HepG2 (cell line): Measurements from ENCODE around the gene IZUMO4. TPM values are rescaled to one million over a fixed set of nuclear protein-coding genes. Genes with fewer than 3 reads are reported as not detected.

ENCODE experiments used
- ATAC-seq: fragments of 200-7000 bp; cut with Tn5 transposase; 3 replicates; pipeline ENCODE4 v1.9.1; 2020; ENCODE audit warnings: mild to moderate bottlenecking, moderate library complexity
- BruUV-seq: library from RNA; stranded (reverse); fragments of 400-500 nt; replicated peaks from 2 replicates; lab custom pipeline; 2021; lab: Mats Ljungman, UMichigan
- CTCF ChIA-PET: fragments of 300-600 bp; formaldehyde crosslinking; extraction: SDS; loops from one replicate; lab custom pipeline; 2021; ENCODE audit warnings: low total read pairs, inconsistent platforms, low intra/inter-chr PET ratio; lab: Yijun Ruan, JAX
- POLR2A ChIA-PET: fragments of 350-600 bp; sonication (Branson Sonifier 250); formaldehyde crosslinking; loops from one replicate; lab custom pipeline; 2020; ENCODE audit warnings: antibody characterized with exemption, inconsistent platforms; lab: Yijun Ruan, JAX
- DNase-seq: peaks from one replicate; pipeline ENCODE4 v3.0.0-alpha.2; 2015; ENCODE audit warnings: low spot score
- FAIRE-seq: peaks from 3 replicates; lab custom pipeline; 2011; peaks lifted over from hg19 to GRCh38; lab: Jason Lieb, UNC
- H2AFZ ChIP-seq: one replicate; pipeline ENCODE4 v1.6.1; 2011; ENCODE audit warnings: low read length, inconsistent platforms
- H3K27ac ChIP-seq: fragments of 300-600 bp; 3 replicates; pipeline ENCODE4 v1.8.0; 2011; ENCODE audit warnings: mixed run types, mild to moderate bottlenecking, mixed read lengths, low read length, inconsistent platforms; ENCODE audit not compliant: insufficient read depth; ENCODE audit errors: extremely low read length
- H3K27me3 ChIP-seq, 2 experiments: fragments of 200-600 bp in 1 of 2; 2 replicates in 1 of 2; 3 replicates in 1 of 2; pipeline versions ENCODE4 v1.6.0 to v1.8.0; 2011; ENCODE audit warnings: low read length in 2 of 2, mild to moderate bottlenecking in 2 of 2, moderate library complexity in 2 of 2, inconsistent platforms in 1 of 2; ENCODE audit not compliant: insufficient read depth in 2 of 2, control insufficient read depth in 1 of 2
- H3K36me3 ChIP-seq, 2 experiments: fragments of 200-600 bp in 1 of 2; replicated peaks in 1 of 2; 2 replicates in 1 of 2; 3 replicates in 1 of 2; pipeline versions ENCODE4 v1.5.1 to v1.8.0; 2011; ENCODE audit warnings: low read length in 2 of 2, inconsistent platforms in 1 of 2; ENCODE audit not compliant: insufficient read depth in 2 of 2, control insufficient read depth in 1 of 2
- H3K4me1 ChIP-seq: 2 replicates; pipeline ENCODE4 v1.5.1; 2012; ENCODE audit warnings: low read length, inconsistent platforms; ENCODE audit not compliant: insufficient read depth
- H3K4me2 ChIP-seq: 2 replicates; pipeline ENCODE4 v1.6.0; 2011; ENCODE audit warnings: low read depth, low read length, inconsistent platforms
- H3K4me3 ChIP-seq, 3 experiments: fragments of 200-600 bp in 1 of 3; sonication (generic), shearing (Covaris generic) in 1 of 3; replicated peaks in 1 of 3; 2 replicates each; pipeline ENCODE4 v1.5.1; 2011 to 2016; ENCODE audit warnings: low read length in 3 of 3, inconsistent platforms in 2 of 3, low read depth in 2 of 3, mild to moderate bottlenecking in 2 of 3, control low read depth in 1 of 3, mixed read lengths in 1 of 3; ENCODE audit not compliant: insufficient read depth in 1 of 3
- H3K79me2 ChIP-seq: one replicate; pipeline ENCODE4 v1.6.1; 2011; ENCODE audit warnings: low read length, inconsistent platforms; ENCODE audit not compliant: insufficient read depth
- H3K9ac ChIP-seq: 2 replicates; pipeline ENCODE4 v1.6.0; 2011; ENCODE audit warnings: mild to moderate bottlenecking, low read depth, low read length, inconsistent platforms; ENCODE audit not compliant: insufficient read depth
- H3K9me3 ChIP-seq: 2 replicates; pipeline ENCODE4 v1.5.1; 2012; ENCODE audit warnings: mild to moderate bottlenecking, low read length
- H4K20me1 ChIP-seq: 2 replicates; pipeline ENCODE4 v1.6.0; 2011; ENCODE audit warnings: inconsistent platforms, mild to moderate bottlenecking, low read length, moderate library complexity; ENCODE audit not compliant: insufficient read depth
- MTA3 ChIP-seq: sonication (generic); formaldehyde crosslinking; IDR thresholded peaks from 2 replicates; pipeline ENCODE4 v1.4.0; 2020; ENCODE audit warnings: missing genetic modification reagents
- POGZ ChIP-seq: sonication (generic); formaldehyde crosslinking; IDR thresholded peaks from 2 replicates; pipeline ENCODE4 v1.4.0; 2020; ENCODE audit warnings: mild to moderate bottlenecking, missing genetic modification reagents
- SIN3A ChIP-seq: IDR thresholded peaks from 2 replicates; pipeline ENCODE4 v1.6.1; 2011; ENCODE audit warnings: low read depth, mild to moderate bottlenecking, control low read depth, low read length, borderline replicate concordance
- SMAD1 ChIP-seq: sonication (generic); formaldehyde crosslinking; IDR thresholded peaks from 2 replicates; pipeline ENCODE4 v1.4.0; 2020; ENCODE audit warnings: missing genetic modification reagents, low read depth, mild to moderate bottlenecking, borderline replicate concordance
- XRCC5 ChIP-seq: fragments of 200-400 bp; formaldehyde crosslinking; optimal IDR thresholded peaks from 2 replicates; pipeline ENCODE3; 2017; ENCODE audit warnings: mild to moderate bottlenecking, low read length
- ZNF326 ChIP-seq: sonication (generic); formaldehyde crosslinking; IDR thresholded peaks from 2 replicates; pipeline ENCODE4 v1.4.0; 2020; ENCODE audit warnings: missing genetic modification reagents, borderline replicate concordance
- WGBS: methylation state at CpG from one replicate; pipeline ENCODE4 v1.1.6; 2017; ENCODE audit warnings: low lambda C conversion rate; 5-methylcytosine and 5-hydroxymethylcytosine counted together
- in situ Hi-C: cut with HindIII; loops from 2 replicates; pipeline ENCODE4 v1.10.0; 2017; ENCODE audit warnings: low pct_unique_long_range_greater_than_20kb; ENCODE audit not compliant: extremely low pct_ligation_motif_present
- intact Hi-C: fragments of 100-400 bp; cut with micrococcal nuclease; formaldehyde crosslinking; loops from one replicate; pipeline ENCODE4 v1.10.0; 2022; ENCODE audit not compliant: unreplicated experiment
- polyA plus RNA-seq, 8 experiments: library from polyadenylated mRNA; depleted of rRNA in 3 of 8; stranded (reverse) in 7 of 8; unstranded in 1 of 8; fragments of >200 nt; fragmentation: Illumina TruSeq in 4 of 8; extraction: Trizol in 4 of 8; gene quantifications; 2 replicates each; pipeline versions ENCODE4 v1.2.1 to v1.2.3, GENCODE V29; 2011 to 2016; ENCODE audit warnings: low read depth in 4 of 8, missing spikeins in 1 of 8, mixed read lengths in 1 of 8; ENCODE audit not compliant: insufficient read depth in 1 of 8
- total RNA-seq, 5 experiments: library from RNA; depleted of rRNA; stranded (reverse); fragments of >200 nt; fragmentation: Illumina TruSeq; extraction: Trizol; gene quantifications; 2 replicates each; pipeline ENCODE4 v1.2.3, GENCODE V29; 2016; ENCODE audit warnings: low read depth in 1 of 5
- TF ChIP-seq, protein P1 (sequence below): sonication (generic); formaldehyde crosslinking; IDR thresholded peaks from 2 replicates; pipeline ENCODE4 v1.8.1; 2023; ENCODE audit warnings: mild to moderate bottlenecking, missing genetic modification reagents
- TF ChIP-seq, protein P2 (sequence below): IDR thresholded peaks from 2 replicates; pipeline ENCODE4 v1.6.1; 2012; ENCODE audit warnings: inconsistent platforms

IZUMO4 gene
- total and polyA plus RNA-seq, 2 of the 13 experiments (the other 11 are each of a cell fraction or from before 2014, with no cell fraction given) = 0.77 to 3.9 TPM

DNA sequence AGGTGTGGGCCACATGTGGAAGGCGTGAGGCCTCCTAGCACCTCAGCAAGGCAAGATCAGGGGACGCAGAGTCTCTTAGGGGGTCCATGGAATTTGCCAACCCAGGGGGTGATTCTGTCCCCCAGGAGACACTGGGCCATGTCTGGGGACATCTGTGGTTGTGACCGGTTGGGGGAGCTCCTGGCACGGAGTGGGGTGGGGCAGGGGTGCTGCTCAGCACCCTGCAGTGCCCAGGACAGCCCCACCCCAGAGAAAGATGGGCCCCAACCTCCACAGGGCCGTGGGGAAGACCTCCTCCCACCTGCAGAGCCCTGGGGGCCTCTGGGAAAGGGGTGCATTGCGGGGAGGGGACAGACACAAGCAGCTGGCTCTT, 49.7 kb upstream of the IZUMO4 start:
- POLR2A ChIA-PET = interaction anchor here (1.0 to 1.8 kb wide), 3 partner anchors 10 to 15 kb away, joined by 4 to 9 read pairs (median 7); no protein-coding TSS in a partner anchor
- no peak for FAIRE-seq
- CTCF ChIA-PET = no interaction called here
- H3K36me3 ChIP-seq = peaks cover 11 to 32% of the 10 kb centered on the region in 2 experiments
- no peak overlapping the region for H3K27ac ChIP-seq
- H3K4me1 ChIP-seq = peaks cover 41% of the 10 kb centered on the region
- H3K4me2 ChIP-seq = no peak overlapping the region
- peak; percentile 63; the same call in 1 of the 2 replicates for TF ChIP-seq ZNF326 (CRISPR knock-in tag)
- no peak for TF ChIP-seq POGZ
- no peak for TF ChIP-seq MTA3
- TF ChIP-seq, protein P1, sequence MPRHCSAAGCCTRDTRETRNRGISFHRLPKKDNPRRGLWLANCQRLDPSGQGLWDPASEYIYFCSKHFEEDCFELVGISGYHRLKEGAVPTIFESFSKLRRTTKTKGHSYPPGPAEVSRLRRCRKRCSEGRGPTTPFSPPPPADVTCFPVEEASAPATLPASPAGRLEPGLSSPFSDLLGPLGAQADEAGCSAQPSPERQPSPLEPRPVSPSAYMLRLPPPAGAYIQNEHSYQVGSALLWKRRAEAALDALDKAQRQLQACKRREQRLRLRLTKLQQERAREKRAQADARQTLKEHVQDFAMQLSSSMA (CRISPR knock-in tag) = no peak
- peak; percentile 44 for TF ChIP-seq XRCC5
- TF ChIP-seq, protein P2, sequence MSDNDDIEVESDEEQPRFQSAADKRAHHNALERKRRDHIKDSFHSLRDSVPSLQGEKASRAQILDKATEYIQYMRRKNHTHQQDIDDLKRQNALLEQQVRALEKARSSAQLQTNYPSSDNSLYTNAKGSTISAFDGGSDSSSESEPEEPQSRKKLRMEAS = no peak
- TF ChIP-seq SMAD1 (CRISPR knock-in tag) = no peak
- 0 out of 2 replicates have a peak, but pooled peaks have one; percentile 18 for TF ChIP-seq SIN3A
- TF ChIP-seq, all 625 proteins: peak for 3
- no peak overlapping the region for H2AFZ ChIP-seq
- peaks cover 34% of the 10 kb centered on the region for H3K79me2 ChIP-seq
- no TSS peak for BruUV-seq
- peaks cover 47% of the 10 kb centered on the region for H4K20me1 ChIP-seq
- H3K4me3 ChIP-seq = no peak overlapping the region
- intact Hi-C loops (no loop called here), in situ Hi-C loops (no loop called here)
- DNase-seq (no peak), ATAC-seq (no peak)
- no peaks in the 10 kb centered on the region for H3K9me3 ChIP-seq
- no peak overlapping the region for H3K9ac ChIP-seq
- 100% methylated on average over 2 of the region's 6 CpGs for WGBS
- H3K27me3 ChIP-seq = no peaks in the 10 kb centered on the region
